A549 (cell line): ENCODE results near the gene CREG2.

ENCODE experiments used
- CHD4 ChIP-seq: fragments of 200-600 bp; sonication (generic); IDR thresholded peaks from 2 replicates; pipeline ENCODE4 v1.6.1; 2016; ENCODE audit warnings: antibody characterized with exemption, mild to moderate bottlenecking, borderline replicate concordance
- HDAC2 ChIP-seq: fragments of 200-600 bp; sonication (generic); IDR thresholded peaks from 2 replicates; pipeline ENCODE4 v1.6.1; 2016
- JUN ChIP-seq, 2 experiments: fragments of >200 bp; sonication (Bioruptor Twin); formaldehyde crosslinking; IDR thresholded peaks; 2 replicates in 1 of 2; 3 replicates in 1 of 2; pipeline ENCODE4 v1.6.1; 2016 to 2017
- MAZ ChIP-seq: fragments of 150-350 bp; IDR thresholded peaks from 2 replicates; pipeline ENCODE4 v1.6.1; 2014; ENCODE audit warnings: antibody characterized with exemption, low read depth, low read length, borderline replicate concordance
- POLR2A ChIP-seq: IDR thresholded peaks from 2 replicates; pipeline ENCODE4 v1.6.1; 2012; ENCODE audit warnings: mild to moderate bottlenecking, low read length
- RAD21 ChIP-seq, 2 experiments: fragments of >200 bp in 1 of 2; sonication (Bioruptor Twin) in 1 of 2; formaldehyde crosslinking in 1 of 2; IDR thresholded peaks in 1 of 2; conservative IDR thresholded peaks in 1 of 2; 2 replicates in 1 of 2; 3 replicates in 1 of 2; pipeline ENCODE4 v1.6.1; 2012 to 2018; ENCODE audit warnings: inconsistent platforms in 1 of 2
- RFX5 ChIP-seq: fragments of 450-650 bp; IDR thresholded peaks from 2 replicates; pipeline ENCODE4 v1.7.1; 2014; ENCODE audit warnings: antibody characterized with exemption, mild to moderate bottlenecking, moderate library complexity
- SMC3 ChIP-seq: fragments of >200 bp; sonication (Bioruptor Twin); formaldehyde crosslinking; IDR thresholded peaks from 3 replicates; pipeline ENCODE4 v1.6.1; 2018; ENCODE audit warnings: inconsistent platforms
- ZSCAN20 ChIP-seq: fragments of 250-450 bp; sonication (Bioruptor Pico); IDR thresholded peaks from 2 replicates; pipeline ENCODE4 v1.8.0; 2022; ENCODE audit warnings: mild to moderate bottlenecking, moderate library complexity
- TF ChIP-seq, protein P1 (sequence below): fragments of >200 bp; sonication (Bioruptor Twin); formaldehyde crosslinking; IDR thresholded peaks from 3 replicates; pipeline ENCODE4 v1.5.1; 2016
- TF ChIP-seq, protein P2 (sequence below): fragments of 150-350 bp; IDR thresholded peaks from 2 replicates; pipeline ENCODE4 v1.6.1; 2014; ENCODE audit warnings: low read depth, mild to moderate bottlenecking, low read length

DNA sequence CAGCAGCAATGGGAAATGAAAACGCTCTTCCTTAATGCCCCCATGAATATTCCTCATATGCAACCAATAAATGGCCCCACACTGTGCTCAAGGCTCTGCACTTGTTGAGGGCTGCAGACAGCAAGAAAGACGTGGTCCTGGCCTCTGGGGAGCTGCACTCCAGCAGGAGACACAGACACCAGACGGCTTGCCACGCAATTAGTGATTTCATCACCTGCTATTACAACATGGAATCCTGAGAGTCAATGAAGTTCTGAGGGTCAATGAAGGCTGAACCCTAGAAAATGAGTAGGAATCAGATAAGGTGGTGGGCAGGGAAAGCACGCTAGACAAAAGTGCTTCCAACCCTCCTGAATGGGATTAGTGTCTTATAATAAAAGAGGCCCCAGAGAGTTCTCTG, 18.9 kb downstream of the CREG2 start:
- TF ChIP-seq, protein P1, sequence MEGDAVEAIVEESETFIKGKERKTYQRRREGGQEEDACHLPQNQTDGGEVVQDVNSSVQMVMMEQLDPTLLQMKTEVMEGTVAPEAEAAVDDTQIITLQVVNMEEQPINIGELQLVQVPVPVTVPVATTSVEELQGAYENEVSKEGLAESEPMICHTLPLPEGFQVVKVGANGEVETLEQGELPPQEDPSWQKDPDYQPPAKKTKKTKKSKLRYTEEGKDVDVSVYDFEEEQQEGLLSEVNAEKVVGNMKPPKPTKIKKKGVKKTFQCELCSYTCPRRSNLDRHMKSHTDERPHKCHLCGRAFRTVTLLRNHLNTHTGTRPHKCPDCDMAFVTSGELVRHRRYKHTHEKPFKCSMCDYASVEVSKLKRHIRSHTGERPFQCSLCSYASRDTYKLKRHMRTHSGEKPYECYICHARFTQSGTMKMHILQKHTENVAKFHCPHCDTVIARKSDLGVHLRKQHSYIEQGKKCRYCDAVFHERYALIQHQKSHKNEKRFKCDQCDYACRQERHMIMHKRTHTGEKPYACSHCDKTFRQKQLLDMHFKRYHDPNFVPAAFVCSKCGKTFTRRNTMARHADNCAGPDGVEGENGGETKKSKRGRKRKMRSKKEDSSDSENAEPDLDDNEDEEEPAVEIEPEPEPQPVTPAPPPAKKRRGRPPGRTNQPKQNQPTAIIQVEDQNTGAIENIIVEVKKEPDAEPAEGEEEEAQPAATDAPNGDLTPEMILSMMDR = no peak
- TF ChIP-seq SMC3 (no peak), ZSCAN20 (no peak), POLR2A (no peak), RAD21 (conservative IDR thresholded peaks at IDR 0.05 in 1 of 2, IDR thresholded peaks at IDR 0.05 in 1 of 2) (no peak), JUN (IDR thresholded peaks at IDR 0.05) (no peak), RFX5 (no peak), CHD4 (no peak), HDAC2 (no peak), MAZ (no peak)
- TF ChIP-seq, protein P2, sequence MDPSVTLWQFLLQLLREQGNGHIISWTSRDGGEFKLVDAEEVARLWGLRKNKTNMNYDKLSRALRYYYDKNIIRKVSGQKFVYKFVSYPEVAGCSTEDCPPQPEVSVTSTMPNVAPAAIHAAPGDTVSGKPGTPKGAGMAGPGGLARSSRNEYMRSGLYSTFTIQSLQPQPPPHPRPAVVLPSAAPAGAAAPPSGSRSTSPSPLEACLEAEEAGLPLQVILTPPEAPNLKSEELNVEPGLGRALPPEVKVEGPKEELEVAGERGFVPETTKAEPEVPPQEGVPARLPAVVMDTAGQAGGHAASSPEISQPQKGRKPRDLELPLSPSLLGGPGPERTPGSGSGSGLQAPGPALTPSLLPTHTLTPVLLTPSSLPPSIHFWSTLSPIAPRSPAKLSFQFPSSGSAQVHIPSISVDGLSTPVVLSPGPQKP = no peak
